Measurements from ENCODE around the gene DNAH14.
A peak's percentile ranks its signal among the peaks of the same experiment; 100 is the strongest.

Gene DNAH14

GRCh38 chr1:225250432-225250831 lies 321.0 kb downstream of the DNAH14 start:
- no peak for TF ChIP-seq CTCF (IDR thresholded peaks at IDR 0.05; ENCODE audit: insufficient read depth, low read length, poor library complexity, severe bottlenecking)
- H3K4me3 ChIP-seq (replicated peaks; ENCODE audit: low read depth, low read length): no peak overlapping the region
- DNase-seq (ENCODE audit: extremely low read depth, insufficient read length): peak; percentile 33
- no peaks in the 10 kb centered on the region for H3K36me3 ChIP-seq (ENCODE audit: control insufficient read depth, insufficient read depth, low read length)
- no peaks in the 10 kb centered on the region for H3K27me3 ChIP-seq (replicated peaks; ENCODE audit: control insufficient read depth, insufficient read depth, low read length)

- TF ChIP-seq CTCF (IDR thresholded peaks at IDR 0.05; ENCODE audit: insufficient read depth, low read length, poor library complexity, severe bottlenecking): no peak
- H3K36me3 ChIP-seq (ENCODE audit: control insufficient read depth, insufficient read depth, low read length): no peaks in the 10 kb centered on the region
- no peak overlapping the region for H3K4me3 ChIP-seq (replicated peaks; ENCODE audit: low read depth, low read length)
- no peak for DNase-seq (ENCODE audit: extremely low read depth, insufficient read length)
- H3K27me3 ChIP-seq (replicated peaks; ENCODE audit: control insufficient read depth, insufficient read depth, low read length): no peaks in the 10 kb centered on the region
Observed at GRCh38 chr1:225253173-225253572, 323.7 kb downstream of the DNAH14 start.

- no peak for TF ChIP-seq CTCF (IDR thresholded peaks at IDR 0.05; ENCODE audit: insufficient read depth, low read length, poor library complexity, severe bottlenecking)
- no peak for DNase-seq (ENCODE audit: extremely low read depth, insufficient read length)
Observed at GRCh38 chr1:225253784-225254183, 324.3 kb downstream of the DNAH14 start.

GRCh38 chr1:225254676-225255075 lies 325.2 kb downstream of the DNAH14 start:
- Histone ChIP-seq H3K4me3 (replicated peaks; ENCODE audit: low read depth, low read length) (no peak overlapping the region), H3K36me3 (ENCODE audit: control insufficient read depth, insufficient read depth, low read length) (no peaks in the 10 kb centered on the region), H3K27me3 (replicated peaks; ENCODE audit: control insufficient read depth, insufficient read depth, low read length) (no peaks in the 10 kb centered on the region)
- no peak for DNase-seq (ENCODE audit: extremely low read depth, insufficient read length)
- TF ChIP-seq CTCF (IDR thresholded peaks at IDR 0.05; ENCODE audit: insufficient read depth, low read length, poor library complexity, severe bottlenecking): no peak

More at GRCh38 chr1:225253784-225254183, 324.3 kb downstream of the DNAH14 start:
- Histone ChIP-seq H3K4me3 (replicated peaks; ENCODE audit: low read depth, low read length) (no peak overlapping the region), H3K36me3 (ENCODE audit: control insufficient read depth, insufficient read depth, low read length) (no peaks in the 10 kb centered on the region), H3K27me3 (replicated peaks; ENCODE audit: control insufficient read depth, insufficient read depth, low read length) (no peaks in the 10 kb centered on the region)

GRCh38 chr1:225257081-225257480 lies 327.6 kb downstream of the DNAH14 start:
- H3K27me3 ChIP-seq (replicated peaks; ENCODE audit: control insufficient read depth, insufficient read depth, low read length): no peaks in the 10 kb centered on the region
- no peak for TF ChIP-seq CTCF (IDR thresholded peaks at IDR 0.05; ENCODE audit: insufficient read depth, low read length, poor library complexity, severe bottlenecking)
- H3K36me3 ChIP-seq (ENCODE audit: control insufficient read depth, insufficient read depth, low read length): no peaks in the 10 kb centered on the region
- H3K4me3 ChIP-seq (replicated peaks; ENCODE audit: low read depth, low read length): no peak overlapping the region
- DNase-seq (ENCODE audit: extremely low read depth, insufficient read length): no peak

- TF ChIP-seq CTCF (IDR thresholded peaks at IDR 0.05; ENCODE audit: insufficient read depth, low read length, poor library complexity, severe bottlenecking): no peak
- Histone ChIP-seq H3K36me3 (ENCODE audit: control insufficient read depth, insufficient read depth, low read length) (no peaks in the 10 kb centered on the region), H3K27me3 (replicated peaks; ENCODE audit: control insufficient read depth, insufficient read depth, low read length) (no peaks in the 10 kb centered on the region), H3K4me3 (replicated peaks; ENCODE audit: low read depth, low read length) (no peak overlapping the region)
- DNase-seq (ENCODE audit: extremely low read depth, insufficient read length): no peak
Observed at GRCh38 chr1:225258811-225259210, 329.3 kb downstream of the DNAH14 start.
